GM19397 (cell line): ENCODE measurements around the gene SLC2A2.

Experiments used
- ATAC-seq: cut with Tn5 transposase; IDR thresholded peaks from one replicate; pipeline ENCODE4 v1.9.1; 2021; ENCODE audit warnings: mild to moderate bottlenecking, moderate library complexity; ENCODE audit not compliant: unreplicated experiment

Gene SLC2A2

DNA sequence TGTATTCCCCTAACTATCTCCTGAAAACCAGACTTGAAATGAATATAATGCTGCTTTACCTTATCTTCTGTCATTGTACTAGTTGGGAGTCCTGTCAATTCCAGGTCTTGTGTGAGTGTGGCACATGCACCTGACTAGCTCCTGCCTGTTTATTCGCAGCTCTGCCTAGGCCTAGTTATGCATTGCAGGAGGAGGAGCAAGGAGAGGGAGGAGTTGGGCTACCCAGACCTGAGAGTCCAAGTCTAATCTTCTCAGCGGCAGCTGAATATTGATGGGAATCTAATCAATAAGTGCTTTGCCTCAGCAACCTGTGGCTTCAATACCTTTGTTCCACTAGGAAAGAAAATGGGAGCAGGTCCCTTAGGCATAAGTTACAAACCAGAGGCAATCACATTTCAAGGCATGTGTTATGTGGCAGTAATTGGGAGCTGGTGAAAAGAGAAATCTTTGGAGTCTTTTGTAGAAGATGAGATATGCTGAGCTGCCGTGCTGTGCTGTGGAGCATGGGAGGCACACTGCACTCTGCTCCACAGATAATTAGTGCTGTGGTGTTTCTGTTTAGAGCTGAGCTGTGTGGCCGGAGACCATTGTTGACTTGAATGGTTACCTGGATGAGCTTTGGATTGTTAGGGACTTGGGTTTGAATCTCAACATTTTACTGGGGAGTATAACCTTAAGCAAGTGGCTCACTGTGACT is at the start of gene SLC2A2:
SLC2A2 (minus strand) TSS at position 124 of the 697 bp plus-strand sequence; CDS start at position 74, 50 bp downstream.
- no peak for ATAC-seq

DNA sequence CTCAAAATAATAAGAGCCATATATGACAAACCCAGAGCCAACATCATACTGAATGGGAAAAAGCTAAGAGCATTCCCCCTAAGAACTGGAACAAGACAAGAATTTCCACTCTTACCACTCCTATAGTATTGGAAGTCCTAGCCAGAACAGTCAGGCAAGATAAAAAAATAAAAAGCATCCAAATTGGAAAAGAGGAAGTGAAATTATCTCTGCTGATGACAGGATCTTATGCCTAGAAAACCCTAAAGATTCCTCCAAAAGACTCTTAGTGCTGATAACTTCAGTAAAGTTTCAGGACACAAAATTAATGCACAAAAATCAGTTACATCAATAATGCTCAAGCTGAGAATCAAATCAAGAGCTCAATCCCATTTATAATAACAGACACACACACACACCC is 45.9 kb upstream of the SLC2A2 start:
- no peak for ATAC-seq

DNA sequence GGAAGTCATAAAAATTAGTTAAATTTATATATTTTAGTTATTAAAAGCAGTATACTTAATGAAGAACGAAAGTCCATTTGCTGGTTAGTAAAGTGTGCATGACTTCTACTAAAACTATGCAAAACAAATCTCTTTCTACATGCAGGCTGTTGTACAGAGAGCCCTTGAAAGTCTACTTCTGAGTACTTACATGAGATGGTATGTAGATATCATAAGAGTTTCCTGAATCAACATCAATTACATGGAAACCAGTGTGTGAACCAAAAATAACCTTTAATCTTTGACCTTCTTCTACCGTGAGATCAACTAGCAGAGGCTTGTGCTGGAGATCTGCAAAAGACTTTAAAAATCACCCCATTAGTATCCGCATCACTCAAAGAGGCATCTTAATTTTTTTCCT is 42.1 kb upstream of the SLC2A2 start:
- ATAC-seq: no peak

DNA sequence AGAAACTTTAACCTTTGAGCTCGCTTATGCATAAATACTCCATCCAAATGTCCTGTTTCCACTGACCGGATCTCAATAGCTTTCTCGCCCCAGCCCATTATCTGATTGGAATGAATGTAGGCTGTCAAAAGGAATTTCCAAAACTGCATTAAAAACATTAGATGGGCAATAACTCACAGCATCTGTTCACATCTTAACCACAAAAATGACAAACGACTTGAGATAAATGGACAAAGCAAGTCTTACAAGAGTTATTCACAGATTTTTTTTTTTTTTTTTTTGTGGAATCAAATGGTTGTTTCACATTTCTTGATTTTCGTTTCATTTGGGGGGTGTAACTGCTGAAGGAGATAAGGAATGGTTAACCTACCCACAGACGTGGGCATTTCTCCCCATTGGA is 39.7 kb upstream of the SLC2A2 start:
- ATAC-seq: no peak

DNA sequence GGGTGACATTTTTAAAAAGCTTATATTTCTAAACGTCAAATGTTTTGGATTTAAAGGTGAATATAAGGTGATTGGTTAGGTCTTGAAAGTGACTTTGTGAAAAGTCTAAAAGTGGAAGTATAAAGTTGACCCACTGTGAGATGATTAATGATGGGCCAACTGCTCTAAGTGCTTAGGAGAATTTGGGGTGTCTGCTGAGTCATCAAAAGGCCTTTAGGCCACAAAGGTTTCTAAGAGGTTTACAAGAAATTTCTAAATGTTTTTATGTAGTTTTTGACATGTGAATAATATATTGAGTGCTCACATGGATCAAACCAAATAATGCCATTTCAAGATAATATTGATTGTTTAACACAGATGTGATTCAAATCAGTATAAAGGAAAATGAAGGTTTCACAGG is 39.2 kb upstream of the SLC2A2 start:
- ATAC-seq: no peak

DNA sequence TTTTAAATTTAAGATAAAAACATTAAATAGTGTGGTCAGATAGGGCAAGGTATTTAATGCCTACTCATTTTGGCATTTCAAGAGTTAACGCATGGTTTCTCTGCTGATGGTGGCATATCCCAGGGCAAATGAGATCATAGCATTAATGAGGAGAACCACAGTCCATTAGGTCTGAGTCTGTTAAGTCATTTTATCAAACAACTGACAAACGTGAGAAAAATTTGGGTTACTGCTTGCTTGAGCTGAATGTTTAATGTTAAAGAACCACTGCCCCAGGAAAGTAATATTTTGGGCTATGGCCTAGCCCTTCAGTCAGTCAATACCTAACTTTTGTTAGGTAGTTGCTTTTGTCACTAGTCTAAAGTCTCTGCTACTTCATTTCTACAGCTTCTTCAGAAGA is 37.9 kb upstream of the SLC2A2 start:
- no peak for ATAC-seq

DNA sequence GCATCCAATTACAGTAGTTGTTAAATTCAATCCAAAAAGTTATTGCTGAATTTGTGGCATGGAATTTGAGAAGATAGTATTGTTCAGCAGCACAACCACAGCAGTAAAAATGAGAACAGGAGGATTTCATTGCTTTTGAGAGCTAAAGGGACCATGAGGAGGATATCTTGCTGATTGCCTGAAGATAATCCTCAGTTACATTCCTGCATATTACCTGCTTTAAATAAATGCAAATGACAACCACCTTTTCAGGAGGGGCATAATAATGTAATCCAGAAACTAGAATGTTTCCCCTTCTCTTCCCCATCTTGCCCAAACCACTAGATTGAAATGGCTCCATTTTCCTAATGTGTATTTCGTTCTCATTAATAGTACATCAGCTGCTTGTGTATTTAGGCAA is 35.2 kb upstream of the SLC2A2 start:
- ATAC-seq: no peak

DNA sequence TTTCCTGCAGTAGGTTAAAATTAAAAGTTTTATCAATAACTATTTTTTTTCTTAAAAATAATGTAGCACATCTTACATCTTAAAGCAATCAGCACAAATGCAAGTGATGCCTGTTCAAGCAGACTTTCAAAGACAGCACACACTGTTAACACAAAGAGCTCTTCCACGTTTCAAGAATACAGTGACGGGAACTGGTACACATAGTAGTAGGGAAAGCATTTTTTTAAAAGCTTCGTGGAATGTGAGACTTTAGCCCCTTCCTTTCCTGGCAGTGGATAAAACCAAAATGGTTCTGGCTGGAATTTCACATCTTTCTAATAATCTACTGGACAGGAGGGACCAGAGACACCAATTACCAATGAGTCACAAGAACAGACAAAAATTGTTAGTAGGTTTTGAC is 33.5 kb upstream of the SLC2A2 start:
- ATAC-seq: no peak

DNA sequence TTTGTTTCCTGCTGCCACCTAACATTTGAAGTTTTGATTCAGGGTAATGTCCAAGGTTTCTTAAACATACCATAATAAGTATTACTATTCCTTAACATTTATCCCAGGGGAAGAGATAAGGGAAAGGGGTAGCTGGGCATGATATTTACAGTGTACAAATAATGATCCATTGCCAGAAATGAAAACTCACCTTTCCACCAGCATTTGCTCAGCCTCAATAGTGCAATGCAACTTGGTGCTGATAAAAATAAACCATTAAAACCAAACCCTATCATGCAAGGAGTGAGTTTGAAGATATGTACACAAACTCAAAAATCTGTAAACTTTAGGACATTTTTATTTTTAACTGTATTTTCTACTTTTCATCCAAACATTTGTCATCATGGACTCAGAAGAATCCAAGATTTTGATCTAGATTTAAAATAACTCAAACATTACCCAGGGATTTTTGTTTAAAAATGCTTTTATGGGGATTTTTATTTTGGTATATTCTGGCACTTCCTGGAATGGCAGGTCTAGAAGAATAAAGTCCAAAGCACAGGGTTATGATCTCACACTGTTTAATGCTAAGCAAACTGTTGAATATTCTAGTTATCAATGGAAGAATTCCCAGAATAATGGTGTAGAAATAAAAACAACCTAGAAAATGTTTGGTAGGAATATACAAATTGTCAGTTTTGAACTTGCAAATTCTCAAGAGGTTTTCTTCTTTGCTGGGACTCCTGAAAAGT is 32.5 kb upstream of the SLC2A2 start:
- ATAC-seq: no peak

DNA sequence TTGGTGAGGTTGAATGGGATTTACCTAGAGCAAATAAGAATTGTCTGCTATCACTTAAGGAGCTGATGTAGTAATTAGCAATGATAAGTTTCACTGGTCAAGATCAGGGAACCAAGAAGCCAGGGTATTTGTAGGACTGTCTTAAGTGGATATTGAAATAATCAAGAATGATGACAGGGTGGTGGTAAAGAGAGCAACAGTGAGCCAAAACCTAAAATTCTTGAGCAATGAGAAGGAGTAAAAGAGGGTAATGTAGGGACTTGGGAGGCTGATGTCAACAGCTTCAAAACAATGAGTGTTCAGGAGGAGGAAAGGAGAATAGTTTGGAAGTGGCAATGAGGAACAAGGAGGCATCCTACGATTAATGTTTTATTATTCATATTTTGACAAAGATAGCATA is 31.5 kb upstream of the SLC2A2 start:
- no peak for ATAC-seq

DNA sequence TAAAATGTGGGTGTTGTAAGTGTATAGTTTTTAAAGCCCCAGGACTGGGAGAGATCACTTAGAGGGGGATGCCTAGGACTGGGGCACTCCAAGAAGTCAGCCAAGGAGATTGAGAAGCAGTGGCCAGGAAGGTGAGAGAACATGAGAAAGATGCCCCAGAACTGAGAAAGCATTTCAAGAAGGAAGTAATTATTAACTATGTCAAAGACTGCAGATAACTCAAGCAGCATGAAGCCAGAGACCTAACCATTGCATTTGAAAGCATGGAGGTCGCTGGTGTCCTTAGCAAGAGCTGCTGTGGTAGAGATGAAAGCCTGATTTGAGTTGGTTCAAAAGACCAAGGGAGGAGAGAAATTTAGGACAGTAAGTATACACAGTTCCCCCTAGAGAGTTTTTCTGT is 30.6 kb upstream of the SLC2A2 start:
- no peak for ATAC-seq

DNA sequence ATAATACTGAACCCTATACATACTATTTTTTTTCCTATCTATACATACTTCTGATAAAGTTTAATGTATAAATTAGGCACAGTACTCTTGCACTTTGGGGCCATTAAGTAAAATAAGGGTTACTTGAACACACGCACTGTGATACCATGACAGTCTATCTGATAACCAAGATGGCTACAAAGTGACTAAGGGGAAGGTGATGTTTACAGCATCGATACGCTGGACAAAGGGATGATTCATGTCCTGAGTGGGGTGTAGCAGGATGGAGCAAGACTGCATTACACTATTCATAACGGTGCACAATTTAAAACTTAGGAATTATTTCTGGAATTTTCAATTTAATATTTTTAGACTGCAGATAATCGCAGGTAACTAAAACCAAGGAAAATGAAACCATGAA is 30.0 kb upstream of the SLC2A2 start:
- ATAC-seq: no peak

DNA sequence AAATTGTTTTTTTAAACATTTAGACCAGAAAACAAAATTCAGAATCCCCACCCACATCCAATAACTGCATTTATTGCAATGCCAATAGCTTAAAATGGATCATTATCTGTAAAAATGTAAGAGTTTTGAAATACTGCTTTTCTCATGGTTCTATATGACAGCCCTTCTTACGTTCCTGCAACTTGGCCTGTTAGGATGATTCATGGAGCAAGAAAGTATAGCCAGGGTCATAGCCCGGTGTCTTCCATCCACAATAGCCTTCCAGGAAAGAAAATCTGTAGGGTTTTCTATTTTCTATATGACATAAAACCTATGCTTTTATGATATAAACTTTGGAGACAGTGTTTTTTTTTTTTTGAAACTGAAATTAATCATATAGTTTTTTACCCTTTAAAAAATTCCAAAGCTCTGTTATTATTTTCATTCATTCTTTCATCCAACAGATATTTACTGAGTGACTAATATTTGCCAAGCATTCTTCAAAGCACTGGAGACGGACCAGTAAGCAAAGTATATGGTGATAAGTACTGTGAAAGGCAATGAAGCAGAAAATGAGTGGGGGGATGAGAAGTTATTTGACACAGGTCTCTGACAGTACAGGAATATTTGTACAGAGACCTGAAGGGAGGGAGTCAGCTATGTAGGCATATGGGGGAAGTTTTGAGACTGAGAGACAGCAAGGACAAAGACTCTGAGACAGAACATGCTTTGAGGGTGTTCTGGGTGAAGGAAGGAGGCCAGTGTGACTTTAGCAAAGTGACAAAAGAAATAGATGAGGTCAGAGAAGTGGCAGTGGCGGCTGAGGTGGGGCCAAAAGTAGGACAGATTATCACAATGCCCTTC is 29.0 kb upstream of the SLC2A2 start:
- no peak for ATAC-seq

DNA sequence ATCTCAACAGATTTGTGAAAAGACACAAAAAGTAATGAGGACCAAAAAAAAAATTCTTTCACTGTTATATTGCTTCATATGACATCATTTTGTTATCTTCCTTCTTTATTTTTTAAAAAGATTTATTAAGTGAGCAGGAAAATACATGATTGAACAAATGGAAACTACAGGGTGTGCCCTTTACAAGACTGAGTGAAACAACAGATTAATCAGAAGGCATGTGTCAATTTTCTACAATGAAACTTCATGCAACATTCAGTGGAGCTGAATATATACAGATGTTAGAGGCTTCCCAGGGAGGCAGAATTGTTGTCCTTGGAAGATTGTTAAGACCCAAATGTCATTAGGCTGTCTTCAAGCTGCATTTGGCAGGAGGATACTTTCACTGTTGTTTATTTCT is 28.4 kb upstream of the SLC2A2 start:
- ATAC-seq: no peak

DNA sequence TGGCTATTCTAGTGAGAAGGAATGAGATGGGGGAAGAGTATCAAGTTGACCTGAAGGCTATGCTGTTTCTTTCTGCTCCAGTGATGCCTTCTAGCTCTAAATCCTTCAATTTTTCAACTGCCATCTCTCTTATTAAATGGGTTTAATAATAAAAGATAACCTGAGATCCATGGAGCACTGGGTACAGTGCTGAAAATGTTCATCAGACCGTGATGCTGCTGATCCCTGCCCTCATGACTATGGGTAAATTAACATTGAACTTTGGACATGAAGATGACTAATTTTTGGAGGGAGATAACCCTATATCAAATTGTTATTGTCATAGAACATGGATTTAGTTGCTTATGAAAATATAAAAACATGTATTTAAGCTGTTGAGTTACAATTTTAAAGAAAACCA is 27.7 kb upstream of the SLC2A2 start:
- no peak for ATAC-seq

DNA sequence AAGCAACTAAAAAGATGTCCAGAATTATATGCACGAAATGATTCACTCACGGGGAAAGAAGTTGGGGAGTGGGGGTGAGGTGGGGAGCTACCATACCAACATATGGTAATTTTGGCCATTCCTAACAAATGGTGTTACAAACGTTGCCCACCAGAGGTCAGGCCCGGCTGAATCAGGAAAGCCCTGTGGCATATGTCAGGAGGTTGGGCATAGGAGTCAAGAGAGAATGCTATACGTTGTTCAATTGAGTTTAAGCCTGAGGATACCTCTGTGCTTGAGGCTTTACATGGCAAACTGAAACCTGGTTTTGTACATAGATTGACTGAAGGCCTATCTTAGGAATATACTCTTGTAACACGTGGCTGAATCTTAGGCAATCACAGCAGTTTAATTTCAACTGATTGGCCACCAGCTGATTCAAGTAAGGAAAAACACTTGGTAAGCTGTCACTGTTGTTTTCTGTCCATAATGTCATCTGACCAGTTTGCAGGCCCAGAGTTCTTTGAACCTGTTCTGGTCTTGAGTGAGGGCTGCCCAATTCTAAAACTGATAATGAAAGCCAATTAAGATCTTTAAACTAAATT is 23.4 kb upstream of the SLC2A2 start:
- ATAC-seq: no peak

DNA sequence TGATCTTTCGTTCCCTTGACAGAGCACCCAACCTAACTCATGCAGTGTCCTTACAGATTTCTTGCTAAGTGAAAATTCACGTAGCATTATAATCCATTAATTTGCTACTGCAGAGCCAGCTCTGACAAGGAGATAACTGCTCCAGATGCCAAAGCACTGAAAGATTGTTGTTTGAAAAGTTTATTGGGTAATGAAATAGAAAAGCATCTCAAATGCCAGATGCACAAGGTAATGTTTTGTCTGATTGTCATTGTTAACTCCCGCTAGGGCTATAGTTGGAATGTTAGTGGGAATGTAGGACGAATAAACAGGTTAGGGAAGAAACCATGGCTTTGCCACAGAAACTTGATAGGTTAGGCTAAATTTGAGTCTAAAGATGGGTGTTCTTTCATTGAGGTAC is 20.2 kb upstream of the SLC2A2 start:
- no peak for ATAC-seq

DNA sequence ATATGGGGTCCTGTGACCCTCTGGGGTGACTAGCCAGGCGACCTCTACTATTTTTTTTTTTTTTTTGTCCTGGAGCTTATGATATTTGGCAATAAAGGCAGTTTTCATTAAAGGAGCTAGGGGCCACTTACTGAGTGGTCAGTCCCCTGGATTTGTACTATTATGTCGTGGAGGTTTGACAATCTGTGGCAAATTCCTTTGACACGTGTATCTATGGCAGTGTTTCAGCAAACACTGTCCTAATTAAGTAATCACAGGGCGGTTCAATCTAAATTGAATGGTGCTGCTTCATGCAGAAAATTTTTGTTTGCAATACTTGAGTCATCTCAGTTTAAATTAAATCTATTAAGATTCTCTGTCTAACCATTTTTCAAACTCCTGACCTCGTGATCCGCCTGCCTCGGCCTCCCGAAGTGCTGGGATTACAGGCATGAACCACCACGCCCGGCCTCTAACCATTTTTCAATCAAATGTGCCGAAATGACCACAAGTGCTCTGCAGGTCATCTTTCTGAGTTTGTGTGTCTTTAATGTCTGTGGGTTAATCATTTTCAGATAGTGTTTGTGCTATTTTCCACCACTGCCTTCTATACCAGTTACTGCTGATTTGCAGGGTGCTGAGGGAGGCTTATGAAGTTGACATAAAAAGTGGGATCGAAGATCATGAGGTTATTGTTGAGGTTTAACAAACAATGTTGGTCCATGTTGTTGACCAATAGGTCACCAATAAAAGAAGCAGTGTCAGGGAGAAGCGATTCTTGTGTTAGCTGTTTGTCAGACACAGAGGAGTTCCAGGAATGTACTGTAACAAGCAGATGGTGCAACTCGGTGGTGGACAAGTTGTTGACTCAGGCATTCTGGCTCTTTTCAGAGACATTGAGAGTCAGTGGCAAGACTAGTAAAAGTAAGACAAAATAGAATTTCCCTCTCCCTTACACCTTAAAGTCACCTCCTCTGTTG is 18.6 kb upstream of the SLC2A2 start:
- no peak for ATAC-seq

DNA sequence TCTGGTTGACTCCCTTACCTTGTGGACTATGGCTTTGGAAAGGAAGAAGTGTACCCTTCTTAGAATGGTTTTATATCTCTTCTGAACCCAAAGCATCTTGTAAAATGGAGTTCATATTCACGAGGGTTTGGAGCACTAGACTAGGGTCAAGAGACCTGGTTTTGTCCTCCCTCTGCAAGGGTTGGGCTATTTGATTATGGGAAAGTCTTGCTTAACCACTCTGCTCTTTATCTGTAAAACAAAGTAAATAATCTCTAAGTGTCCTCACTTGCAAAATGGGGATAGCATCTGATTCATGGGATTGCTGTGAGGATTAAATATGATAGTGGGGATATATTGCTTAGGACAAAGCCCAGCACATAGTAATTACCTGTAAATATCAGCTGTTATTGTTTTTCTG is 17.9 kb upstream of the SLC2A2 start:
- ATAC-seq: no peak

DNA sequence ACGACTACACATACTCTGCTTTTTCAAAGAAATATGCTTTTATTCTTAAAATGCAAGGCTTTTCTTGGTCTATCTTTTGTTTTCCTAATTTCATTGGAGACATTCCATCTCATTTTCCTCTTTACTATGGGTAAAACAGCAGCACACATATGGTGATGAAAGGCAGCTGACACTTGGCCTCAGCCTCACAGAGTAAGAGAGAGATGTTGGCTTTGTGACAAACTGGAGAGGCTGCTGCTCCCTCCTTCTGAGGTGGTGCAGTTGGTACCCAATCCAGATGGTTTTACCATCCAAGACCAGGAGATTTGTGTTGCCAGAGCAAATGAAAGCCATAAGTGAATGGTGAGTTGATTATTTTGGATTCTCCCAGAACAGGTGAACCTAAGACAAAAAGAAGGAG is 13.2 kb upstream of the SLC2A2 start:
- ATAC-seq: no peak
